SK-N-SH treated with all-trans-retinoic acid at 6 μM for 48 hours (cell line): ENCODE data around the gene LRGUK.

Source experiments
- ATAC-seq: fragments of 200-7000 bp; cut with Tn5 transposase; 3 replicates; pipeline ENCODE4 v1.9.1; 2020; ENCODE audit warnings: mild to moderate bottlenecking, moderate library complexity
- ARNTL ChIP-seq: fragments of 450-650 bp; formaldehyde crosslinking; IDR thresholded peaks from 2 replicates; pipeline ENCODE4 v1.5.0; 2020; ENCODE audit warnings: low read depth, mild to moderate bottlenecking, moderate library complexity, borderline replicate concordance
- BACH2 ChIP-seq: fragments of 250-450 bp; sonication (Bioruptor Pico); IDR thresholded peaks from 2 replicates; pipeline ENCODE4 v1.9.0; 2021; ENCODE audit warnings: mild to moderate bottlenecking, borderline replicate concordance
- CREB5 ChIP-seq: fragments of 250-450 bp; sonication (Bioruptor Pico); IDR thresholded peaks from 2 replicates; pipeline ENCODE4 v1.5.1; 2020; ENCODE audit warnings: low read depth, mild to moderate bottlenecking, moderate library complexity
- CSDC2 ChIP-seq: fragments of 250-450 bp; sonication (Bioruptor Pico); IDR thresholded peaks from 2 replicates; pipeline ENCODE4 v1.5.0; 2020; ENCODE audit warnings: mild to moderate bottlenecking, moderate library complexity
- CSRNP3 ChIP-seq: fragments of 250-450 bp; sonication (Bioruptor Pico); IDR thresholded peaks from 2 replicates; pipeline ENCODE4 v1.5.1; 2021; ENCODE audit warnings: mild to moderate bottlenecking, moderate library complexity
- ESRRG ChIP-seq: fragments of 250-450 bp; sonication (Bioruptor Pico); IDR thresholded peaks from 2 replicates; pipeline ENCODE4 v1.6.1; 2021; ENCODE audit warnings: mild to moderate bottlenecking
- GLIS3 ChIP-seq: fragments of 250-450 bp; sonication (Bioruptor Pico); IDR thresholded peaks from 2 replicates; pipeline ENCODE4 v1.5.0; 2020; ENCODE audit warnings: mild to moderate bottlenecking, moderate library complexity
- OSR1 ChIP-seq: fragments of 250-450 bp; sonication (Bioruptor Pico); IDR thresholded peaks from 2 replicates; pipeline ENCODE4 v1.8.0; 2022; ENCODE audit warnings: moderate library complexity, mild to moderate bottlenecking, inconsistent platforms
- POU6F1 ChIP-seq: fragments of 250-450 bp; sonication (Bioruptor Pico); IDR thresholded peaks from 2 replicates; pipeline ENCODE4 v1.8.0; 2021; ENCODE audit warnings: low read depth, mild to moderate bottlenecking, moderate library complexity, borderline replicate concordance
- PPARA ChIP-seq: fragments of 250-450 bp; sonication (Bioruptor Pico); IDR thresholded peaks from 2 replicates; pipeline ENCODE4 v1.5.0; 2020; ENCODE audit warnings: mild to moderate bottlenecking, borderline replicate concordance
- RARB ChIP-seq: fragments of 250-450 bp; sonication (Bioruptor Pico); IDR thresholded peaks from 2 replicates; pipeline ENCODE4 v1.8.0; 2021; ENCODE audit warnings: mild to moderate bottlenecking, moderate library complexity
- SNAI2 ChIP-seq: fragments of 250-450 bp; sonication (Bioruptor Pico); IDR thresholded peaks from 2 replicates; pipeline ENCODE4 v1.5.0; 2020; ENCODE audit warnings: mild to moderate bottlenecking, moderate library complexity
- TCF4 ChIP-seq: fragments of 250-450 bp; sonication (Bioruptor Pico); IDR thresholded peaks from 2 replicates; pipeline ENCODE4 v1.8.0; 2021; ENCODE audit warnings: mild to moderate bottlenecking, moderate library complexity, borderline replicate concordance
- TOX ChIP-seq: fragments of 250-450 bp; sonication (Bioruptor Pico); IDR thresholded peaks from 2 replicates; pipeline ENCODE4 v1.8.0; 2021; ENCODE audit warnings: mild to moderate bottlenecking, moderate library complexity, borderline replicate concordance
- TSHZ2 ChIP-seq: fragments of 250-450 bp; sonication (Bioruptor Pico); IDR thresholded peaks from 2 replicates; pipeline ENCODE4 v1.5.0; 2020; ENCODE audit warnings: mild to moderate bottlenecking, moderate library complexity
- ZC3H10 ChIP-seq: fragments of 250-450 bp; sonication (Bioruptor Pico); IDR thresholded peaks from 2 replicates; pipeline ENCODE4 v1.5.1; 2021; ENCODE audit warnings: mild to moderate bottlenecking, moderate library complexity
- ZFP3 ChIP-seq: fragments of 250-450 bp; sonication (Bioruptor Pico); IDR thresholded peaks from 2 replicates; pipeline ENCODE4 v1.5.0; 2020; ENCODE audit warnings: mild to moderate bottlenecking, moderate library complexity
- ZFP30 ChIP-seq: fragments of 450-650 bp; formaldehyde crosslinking; IDR thresholded peaks from 2 replicates; pipeline ENCODE4 v1.5.0; 2022; ENCODE audit warnings: mild to moderate bottlenecking, moderate library complexity
- ZNF565 ChIP-seq: fragments of 450-650 bp; formaldehyde crosslinking; conservative IDR thresholded peaks from 2 replicates; pipeline ENCODE4 v1.5.0; 2020; ENCODE audit warnings: low read depth, mild to moderate bottlenecking, moderate library complexity
- ZNF70 ChIP-seq: fragments of 450-650 bp; formaldehyde crosslinking; IDR thresholded peaks from 2 replicates; pipeline ENCODE4 v1.5.0; 2020; ENCODE audit warnings: mild to moderate bottlenecking, moderate library complexity
- ZNF8 ChIP-seq: fragments of 450-650 bp; formaldehyde crosslinking; IDR thresholded peaks from 2 replicates; pipeline ENCODE4 v1.5.0; 2020; ENCODE audit warnings: mild to moderate bottlenecking, moderate library complexity

The LRGUK gene

GRCh38 chr7:134120405-134120804, 6.7 kb upstream of the LRGUK start:
- ATAC-seq = no peak

GRCh38 chr7:134121632-134122139, 5.5 kb upstream of the LRGUK start:
- ATAC-seq = no peak
- no peak for TF ChIP-seq ZFP3 (CRISPR knock-in tag)
- TF ChIP-seq POU6F1 (CRISPR knock-in tag) = no peak
- no peak for TF ChIP-seq GLIS3 (CRISPR knock-in tag)
- TF ChIP-seq ZC3H10 = no peak
- no peak for TF ChIP-seq ZFP30 (CRISPR knock-in tag)
- no peak for TF ChIP-seq CSRNP3
- no peak for TF ChIP-seq ZNF8
- TF ChIP-seq TCF4 (CRISPR knock-in tag) = no peak
- TF ChIP-seq TSHZ2 (CRISPR knock-in tag) = no peak
- no peak for TF ChIP-seq OSR1

More at GRCh38 chr7:134120405-134120804, 6.7 kb upstream of the LRGUK start:
- TF ChIP-seq ARNTL (CRISPR knock-in tag) = no peak

- ATAC-seq = no peak
- TF ChIP-seq SNAI2 (no peak), ZNF8 (no peak), ARNTL (CRISPR knock-in tag) (no peak), GLIS3 (CRISPR knock-in tag) (no peak), BACH2 (CRISPR knock-in tag) (no peak), CSDC2 (no peak), ZC3H10 (no peak), TSHZ2 (CRISPR knock-in tag) (no peak), TOX (no peak), CSRNP3 (no peak), ZFP30 (CRISPR knock-in tag) (no peak), TCF4 (CRISPR knock-in tag) (no peak), ESRRG (CRISPR knock-in tag) (no peak), CREB5 (CRISPR knock-in tag) (no peak), ZNF565 (CRISPR knock-in tag) (no peak), PPARA (CRISPR knock-in tag) (no peak), RARB (CRISPR knock-in tag) (no peak), ZNF70 (CRISPR knock-in tag) (no peak), POU6F1 (CRISPR knock-in tag) (no peak)
Measured at GRCh38 chr7:134122980-134123379, 4.2 kb upstream of the LRGUK start.
